Measurements from ENCODE around the gene LUC7L. TPM values are rescaled to one million over a fixed set of nuclear protein-coding genes. Genes with fewer than 3 reads are reported as not detected.
"Not testable (repeated sequence)": the region's sequence is repeated elsewhere in the genome, so short reads cannot be mapped to it uniquely, and the experiment has no call there.

LUC7L gene
- total RNA-seq, 1 experiment from 2014 or later = 47.1 TPM

DNA sequence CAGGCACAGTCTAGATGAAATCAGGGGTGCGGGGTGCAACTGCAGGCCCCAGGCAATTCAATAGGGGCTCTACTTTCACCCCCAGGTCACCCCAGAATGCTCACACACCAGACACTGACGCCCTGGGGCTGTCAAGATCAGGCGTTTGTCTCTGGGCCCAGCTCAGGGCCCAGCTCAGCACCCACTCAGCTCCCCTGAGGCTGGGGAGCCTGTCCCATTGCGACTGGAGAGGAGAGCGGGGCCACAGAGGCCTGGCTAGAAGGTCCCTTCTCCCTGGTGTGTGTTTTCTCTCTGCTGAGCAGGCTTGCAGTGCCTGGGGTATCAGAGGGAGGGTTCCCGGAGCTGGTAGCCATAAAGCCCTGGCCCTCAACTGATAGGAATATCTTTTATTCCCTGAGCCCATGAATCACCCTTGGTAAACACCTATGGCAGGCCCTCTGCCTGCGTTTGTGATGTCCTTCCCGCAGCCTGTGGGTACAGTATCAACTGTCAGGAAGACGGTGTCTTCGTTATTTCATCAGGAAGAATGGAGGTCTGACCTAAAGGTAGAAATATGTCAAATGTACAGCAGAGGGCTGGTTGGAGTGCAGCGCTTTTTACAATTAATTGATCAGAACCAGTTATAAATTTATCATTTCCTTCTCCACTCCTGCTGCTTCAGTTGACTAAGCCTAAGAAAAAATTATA is 51.1 kb downstream of the LUC7L start:
- no peak overlapping the region for H3K27ac ChIP-seq
- H3K9me3 ChIP-seq (replicated peaks) = peaks cover 4% of the 10 kb centered on the region; the same call in 1 of the 2 replicates
- no peak overlapping the region for H3K4me3 ChIP-seq
- H3K27me3 ChIP-seq (replicated peaks) = peaks cover 60% of the 10 kb centered on the region
- no peak for DNase-seq (ENCODE audit: low read depth in 1 of 2, low spot score in 2 of 2)
- no peaks in the 10 kb centered on the region for H3K36me3 ChIP-seq
- peaks cover 20% of the 10 kb centered on the region for H3K4me1 ChIP-seq (replicated peaks)

DNA sequence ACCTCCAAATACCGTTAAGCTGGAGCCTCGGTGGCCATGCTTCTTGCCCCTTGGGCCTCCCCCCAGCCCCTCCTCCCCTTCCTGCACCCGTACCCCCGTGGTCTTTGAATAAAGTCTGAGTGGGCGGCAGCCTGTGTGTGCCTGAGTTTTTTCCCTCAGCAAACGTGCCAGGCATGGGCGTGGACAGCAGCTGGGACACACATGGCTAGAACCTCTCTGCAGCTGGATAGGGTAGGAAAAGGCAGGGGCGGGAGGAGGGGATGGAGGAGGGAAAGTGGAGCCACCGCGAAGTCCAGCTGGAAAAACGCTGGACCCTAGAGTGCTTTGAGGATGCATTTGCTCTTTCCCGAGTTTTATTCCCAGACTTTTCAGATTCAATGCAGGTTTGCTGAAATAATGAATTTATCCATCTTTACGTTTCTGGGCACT is 51.8 kb downstream of the LUC7L start:
- Histone ChIP-seq H3K27me3 (replicated peaks) (peaks cover 60% of the 10 kb centered on the region), H3K4me1 (replicated peaks) (peaks cover 20% of the 10 kb centered on the region), H3K4me3 (no peak overlapping the region), H3K36me3 (no peaks in the 10 kb centered on the region), H3K27ac (no peak overlapping the region), H3K9me3 (replicated peaks) (peaks cover 4% of the 10 kb centered on the region; the same call in 1 of the 2 replicates)
- no peak for DNase-seq (ENCODE audit: low read depth in 1 of 2, low spot score in 2 of 2)

DNA sequence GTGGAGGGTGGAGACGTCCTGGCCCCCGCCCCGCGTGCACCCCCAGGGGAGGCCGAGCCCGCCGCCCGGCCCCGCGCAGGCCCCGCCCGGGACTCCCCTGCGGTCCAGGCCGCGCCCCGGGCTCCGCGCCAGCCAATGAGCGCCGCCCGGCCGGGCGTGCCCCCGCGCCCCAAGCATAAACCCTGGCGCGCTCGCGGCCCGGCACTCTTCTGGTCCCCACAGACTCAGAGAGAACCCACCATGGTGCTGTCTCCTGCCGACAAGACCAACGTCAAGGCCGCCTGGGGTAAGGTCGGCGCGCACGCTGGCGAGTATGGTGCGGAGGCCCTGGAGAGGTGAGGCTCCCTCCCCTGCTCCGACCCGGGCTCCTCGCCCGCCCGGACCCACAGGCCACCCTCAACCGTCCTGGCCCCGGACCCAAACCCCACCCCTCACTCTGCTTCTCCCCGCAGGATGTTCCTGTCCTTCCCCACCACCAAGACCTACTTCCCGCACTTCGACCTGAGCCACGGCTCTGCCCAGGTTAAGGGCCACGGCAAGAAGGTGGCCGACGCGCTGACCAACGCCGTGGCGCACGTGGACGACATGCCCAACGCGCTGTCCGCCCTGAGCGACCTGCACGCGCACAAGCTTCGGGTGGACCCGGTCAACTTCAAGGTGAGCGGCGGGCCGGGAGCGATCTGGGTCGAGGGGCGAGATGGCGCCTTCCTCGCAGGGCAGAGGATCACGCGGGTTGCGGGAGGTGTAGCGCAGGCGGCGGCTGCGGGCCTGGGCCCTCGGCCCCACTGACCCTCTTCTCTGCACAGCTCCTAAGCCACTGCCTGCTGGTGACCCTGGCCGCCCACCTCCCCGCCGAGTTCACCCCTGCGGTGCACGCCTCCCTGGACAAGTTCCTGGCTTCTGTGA is 52.5 kb downstream of the LUC7L start, which contains the start of gene HBA1:
Gene HBA1 (plus strand): TSS at position 204 of the 906 bp plus-strand sequence. CDS start 37 bp downstream, at position 241.
- H3K27me3 ChIP-seq (replicated peaks) = peaks cover 60% of the 10 kb centered on the region
- H3K27ac ChIP-seq; H3K36me3 ChIP-seq; H3K4me3 ChIP-seq; H3K9me3 ChIP-seq (replicated peaks); DNase-seq (ENCODE audit: low read depth in 1 of 2, low spot score in 2 of 2): not testable (repeated sequence)
- peaks cover 19% of the 10 kb centered on the region for H3K4me1 ChIP-seq (replicated peaks)

DNA sequence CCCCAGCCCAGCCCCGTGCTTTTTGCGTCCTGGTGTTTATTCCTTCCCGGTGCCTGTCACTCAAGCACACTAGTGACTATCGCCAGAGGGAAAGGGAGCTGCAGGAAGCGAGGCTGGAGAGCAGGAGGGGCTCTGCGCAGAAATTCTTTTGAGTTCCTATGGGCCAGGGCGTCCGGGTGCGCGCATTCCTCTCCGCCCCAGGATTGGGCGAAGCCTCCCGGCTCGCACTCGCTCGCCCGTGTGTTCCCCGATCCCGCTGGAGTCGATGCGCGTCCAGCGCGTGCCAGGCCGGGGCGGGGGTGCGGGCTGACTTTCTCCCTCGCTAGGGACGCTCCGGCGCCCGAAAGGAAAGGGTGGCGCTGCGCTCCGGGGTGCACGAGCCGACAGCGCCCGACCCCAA is 53.2 kb downstream of the LUC7L start:
- not testable (repeated sequence) for H3K27ac ChIP-seq; H3K9me3 ChIP-seq (replicated peaks); H3K4me3 ChIP-seq; H3K36me3 ChIP-seq; DNase-seq (ENCODE audit: low read depth in 1 of 2, low spot score in 2 of 2)
- peaks cover 60% of the 10 kb centered on the region for H3K27me3 ChIP-seq (replicated peaks)
- peaks cover 12% of the 10 kb centered on the region for H3K4me1 ChIP-seq (replicated peaks)

DNA sequence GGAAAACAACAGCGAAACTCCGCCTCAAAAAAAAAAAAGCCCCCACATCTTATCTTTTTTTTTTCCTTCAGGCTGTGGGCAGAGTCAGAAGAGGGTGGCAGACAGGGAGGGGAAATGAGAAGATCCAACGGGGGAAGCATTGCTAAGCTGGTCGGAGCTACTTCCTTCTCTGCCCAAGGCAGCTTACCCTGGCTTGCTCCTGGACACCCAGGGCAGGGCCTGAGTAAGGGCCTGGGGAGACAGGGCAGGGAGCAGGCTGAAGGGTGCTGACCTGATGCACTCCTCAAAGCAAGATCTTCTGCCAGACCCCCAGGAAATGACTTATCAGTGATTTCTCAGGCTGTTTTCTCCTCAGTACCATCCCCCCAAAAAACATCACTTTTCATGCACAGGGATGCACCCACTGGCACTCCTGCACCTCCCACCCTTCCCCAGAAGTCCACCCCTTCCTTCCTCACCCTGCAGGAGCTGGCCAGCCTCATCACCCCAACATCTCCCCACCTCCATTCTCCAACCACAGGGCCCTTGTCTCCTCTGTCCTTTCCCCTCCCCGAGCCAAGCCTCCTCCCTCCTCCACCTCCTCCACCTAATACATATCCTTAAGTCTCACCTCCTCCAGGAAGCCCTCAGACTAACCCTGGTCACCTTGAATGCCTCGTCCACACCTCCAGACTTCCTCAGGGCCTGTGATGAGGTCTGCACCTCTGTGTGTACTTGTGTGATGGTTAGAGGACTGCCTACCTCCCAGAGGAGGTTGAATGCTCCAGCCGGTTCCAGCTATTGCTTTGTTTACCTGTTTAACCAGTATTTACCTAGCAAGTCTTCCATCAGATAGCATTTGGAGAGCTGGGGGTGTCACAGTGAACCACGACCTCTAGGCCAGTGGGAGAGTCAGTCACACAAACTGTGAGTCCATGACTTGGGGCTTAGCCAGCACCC is 54.0 kb downstream of the LUC7L start:
- Histone ChIP-seq H3K27ac (no peak overlapping the region), H3K36me3 (no peaks in the 10 kb centered on the region), H3K4me3 (no peak overlapping the region), H3K9me3 (replicated peaks) (no peaks in the 10 kb centered on the region), H3K4me1 (replicated peaks) (peaks cover 5% of the 10 kb centered on the region), H3K27me3 (replicated peaks) (peaks cover 58% of the 10 kb centered on the region)
- no peak for DNase-seq (ENCODE audit: low read depth in 1 of 2, low spot score in 2 of 2)

DNA sequence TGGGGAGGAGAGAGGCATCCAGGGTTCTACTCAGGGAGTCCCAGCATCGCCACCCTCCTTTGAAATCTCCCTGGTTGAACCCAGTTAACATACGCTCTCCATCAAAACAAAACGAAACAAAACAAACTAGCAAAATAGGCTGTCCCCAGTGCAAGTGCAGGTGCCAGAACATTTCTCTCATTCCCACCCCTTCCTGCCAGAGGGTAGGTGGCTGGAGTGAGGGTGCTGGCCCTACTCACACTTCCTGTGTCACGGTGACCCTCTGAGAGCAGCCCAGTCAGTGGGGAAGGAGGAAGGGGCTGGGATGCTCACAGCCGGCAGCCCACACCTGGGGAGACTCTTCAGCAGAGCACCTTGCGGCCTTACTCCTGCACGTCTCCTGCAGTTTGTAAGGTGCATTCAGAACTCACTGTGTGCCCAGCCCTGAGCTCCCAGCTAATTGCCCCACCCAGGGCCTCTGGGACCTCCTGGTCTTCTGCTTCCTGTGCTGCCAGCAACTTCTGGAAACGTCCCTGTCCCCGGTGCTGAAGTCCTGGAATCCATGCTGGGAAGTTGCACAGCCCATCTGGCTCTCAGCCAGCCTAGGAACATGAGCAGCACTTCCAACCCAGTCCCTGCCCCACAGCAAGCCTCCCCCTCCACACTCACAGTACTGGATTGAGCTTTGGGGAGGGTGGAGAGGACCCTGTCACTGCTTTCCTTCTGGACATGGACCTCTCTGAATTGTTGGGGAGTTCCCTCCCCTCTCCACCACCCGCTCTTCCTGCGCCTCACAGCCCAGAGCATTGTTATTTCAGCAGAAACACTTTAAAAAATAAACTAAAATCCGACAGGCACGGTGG is 55.1 kb downstream of the LUC7L start:
- H3K4me3 ChIP-seq; H3K4me1 ChIP-seq (replicated peaks); H3K27ac ChIP-seq; H3K9me3 ChIP-seq (replicated peaks); H3K36me3 ChIP-seq; DNase-seq (ENCODE audit: low read depth in 1 of 2, low spot score in 2 of 2): not testable (repeated sequence)
- H3K27me3 ChIP-seq (replicated peaks) = peaks cover 50% of the 10 kb centered on the region

DNA sequence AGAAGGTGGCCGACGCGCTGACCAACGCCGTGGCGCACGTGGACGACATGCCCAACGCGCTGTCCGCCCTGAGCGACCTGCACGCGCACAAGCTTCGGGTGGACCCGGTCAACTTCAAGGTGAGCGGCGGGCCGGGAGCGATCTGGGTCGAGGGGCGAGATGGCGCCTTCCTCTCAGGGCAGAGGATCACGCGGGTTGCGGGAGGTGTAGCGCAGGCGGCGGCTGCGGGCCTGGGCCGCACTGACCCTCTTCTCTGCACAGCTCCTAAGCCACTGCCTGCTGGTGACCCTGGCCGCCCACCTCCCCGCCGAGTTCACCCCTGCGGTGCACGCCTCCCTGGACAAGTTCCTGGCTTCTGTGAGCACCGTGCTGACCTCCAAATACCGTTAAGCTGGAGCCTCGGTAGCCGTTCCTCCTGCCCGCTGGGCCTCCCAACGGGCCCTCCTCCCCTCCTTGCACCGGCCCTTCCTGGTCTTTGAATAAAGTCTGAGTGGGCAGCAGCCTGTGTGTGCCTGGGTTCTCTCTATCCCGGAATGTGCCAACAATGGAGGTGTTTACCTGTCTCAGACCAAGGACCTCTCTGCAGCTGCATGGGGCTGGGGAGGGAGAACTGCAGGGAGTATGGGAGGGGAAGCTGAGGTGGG is 55.9 kb downstream of the LUC7L start:
- H3K27me3 ChIP-seq (replicated peaks) = peaks cover 49% of the 10 kb centered on the region
- not testable (repeated sequence) for H3K27ac ChIP-seq

DNA sequence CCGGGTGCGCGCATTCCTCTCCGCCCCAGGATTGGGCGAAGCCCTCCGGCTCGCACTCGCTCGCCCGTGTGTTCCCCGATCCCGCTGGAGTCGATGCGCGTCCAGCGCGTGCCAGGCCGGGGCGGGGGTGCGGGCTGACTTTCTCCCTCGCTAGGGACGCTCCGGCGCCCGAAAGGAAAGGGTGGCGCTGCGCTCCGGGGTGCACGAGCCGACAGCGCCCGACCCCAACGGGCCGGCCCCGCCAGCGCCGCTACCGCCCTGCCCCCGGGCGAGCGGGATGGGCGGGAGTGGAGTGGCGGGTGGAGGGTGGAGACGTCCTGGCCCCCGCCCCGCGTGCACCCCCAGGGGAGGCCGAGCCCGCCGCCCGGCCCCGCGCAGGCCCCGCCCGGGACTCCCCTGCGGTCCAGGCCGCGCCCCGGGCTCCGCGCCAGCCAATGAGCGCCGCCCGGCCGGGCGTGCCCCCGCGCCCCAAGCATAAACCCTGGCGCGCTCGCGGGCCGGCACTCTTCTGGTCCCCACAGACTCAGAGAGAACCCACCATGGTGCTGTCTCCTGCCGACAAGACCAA is 56.8 kb downstream of the LUC7L start, which contains the start of gene HBA2:
Gene HBA2 (plus strand): TSS at position 503 of the 568 bp plus-strand sequence. CDS start 37 bp downstream, at position 540.
- H3K36me3 ChIP-seq; H3K4me1 ChIP-seq (replicated peaks); H3K9me3 ChIP-seq (replicated peaks); DNase-seq (ENCODE audit: low read depth in 1 of 2, low spot score in 2 of 2); H3K27ac ChIP-seq; H3K4me3 ChIP-seq: not testable (repeated sequence)
- H3K27me3 ChIP-seq (replicated peaks) = peaks cover 49% of the 10 kb centered on the region

More for the DNA sequence above, 55.9 kb downstream of the LUC7L start:
- H3K4me3 ChIP-seq; H3K36me3 ChIP-seq; H3K9me3 ChIP-seq (replicated peaks); H3K4me1 ChIP-seq (replicated peaks); DNase-seq (ENCODE audit: low read depth in 1 of 2, low spot score in 2 of 2): not testable (repeated sequence)

DNA sequence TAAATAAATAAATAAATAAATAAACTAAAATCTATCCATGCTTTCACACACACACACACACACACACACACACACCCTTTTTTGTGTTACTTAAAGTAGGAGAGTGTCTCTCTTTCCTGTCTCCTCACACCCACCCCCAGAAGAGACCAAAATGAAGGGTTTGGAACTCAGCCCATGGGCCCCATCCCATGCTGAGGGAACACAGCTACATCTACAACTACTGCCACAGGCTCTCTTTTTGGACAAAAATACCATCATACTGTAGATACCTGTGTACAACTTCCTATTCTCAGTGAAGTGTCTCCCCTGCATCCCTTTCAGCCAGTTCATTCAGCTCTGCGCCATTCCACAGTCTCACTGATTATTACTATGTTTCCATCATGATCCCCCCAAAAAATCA is 58.5 kb downstream of the LUC7L start:
- Histone ChIP-seq H3K27ac (no peak overlapping the region), H3K36me3 (no peaks in the 10 kb centered on the region), H3K27me3 (replicated peaks) (peaks cover 61% of the 10 kb centered on the region), H3K4me1 (replicated peaks) (no peaks in the 10 kb centered on the region; the same call in 1 of the 2 replicates), H3K9me3 (replicated peaks) (no peaks in the 10 kb centered on the region), H3K4me3 (no peak overlapping the region)
- no peak for DNase-seq (ENCODE audit: low read depth in 1 of 2, low spot score in 2 of 2)

DNA sequence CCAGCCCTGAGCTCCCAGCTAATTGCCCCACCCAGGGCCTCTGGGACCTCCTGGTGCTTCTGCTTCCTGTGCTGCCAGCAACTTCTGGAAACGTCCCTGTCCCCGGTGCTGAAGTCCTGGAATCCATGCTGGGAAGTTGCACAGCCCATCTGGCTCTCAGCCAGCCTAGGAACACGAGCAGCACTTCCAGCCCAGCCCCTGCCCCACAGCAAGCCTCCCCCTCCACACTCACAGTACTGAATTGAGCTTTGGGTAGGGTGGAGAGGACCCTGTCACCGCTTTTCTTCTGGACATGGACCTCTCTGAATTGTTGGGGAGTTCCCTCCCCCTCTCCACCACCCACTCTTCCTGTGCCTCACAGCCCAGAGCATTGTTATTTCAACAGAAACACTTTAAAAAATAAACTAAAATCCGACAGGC is 59.2 kb downstream of the LUC7L start:
- not testable (repeated sequence) for H3K9me3 ChIP-seq (replicated peaks); H3K4me1 ChIP-seq (replicated peaks); DNase-seq (ENCODE audit: low read depth in 1 of 2, low spot score in 2 of 2); H3K4me3 ChIP-seq; H3K36me3 ChIP-seq; H3K27ac ChIP-seq
- H3K27me3 ChIP-seq (replicated peaks) = peaks cover 62% of the 10 kb centered on the region

DNA sequence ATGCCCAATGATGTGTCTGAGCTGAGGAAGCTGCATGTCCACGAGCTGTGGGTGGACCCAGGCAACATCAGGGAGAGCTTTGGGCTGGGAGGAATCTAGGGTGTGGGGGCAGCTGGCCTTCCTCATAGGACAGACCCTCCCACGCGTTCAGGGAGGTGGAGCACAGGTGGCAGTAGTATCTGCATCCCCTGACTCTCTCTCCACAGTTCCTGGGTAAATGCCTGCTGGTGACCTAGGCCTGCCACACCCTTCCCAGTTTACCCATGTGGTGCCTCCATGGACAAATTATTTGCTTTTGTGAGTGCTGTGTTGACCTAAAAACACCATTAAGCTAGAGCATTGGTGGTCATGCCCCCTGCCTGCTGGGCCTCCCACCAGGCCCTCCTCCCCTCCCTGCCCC is 60.2 kb downstream of the LUC7L start:
- no peaks in the 10 kb centered on the region for H3K36me3 ChIP-seq
- H3K27me3 ChIP-seq (replicated peaks) = peaks cover 59% of the 10 kb centered on the region
- H3K27ac ChIP-seq = no peak overlapping the region
- 0 out of 2 replicates have a peak, but pooled peaks cover 3% of the 10 kb centered on the region for H3K9me3 ChIP-seq (replicated peaks)
- DNase-seq (ENCODE audit: low read depth in 1 of 2, low spot score in 2 of 2) = no peak
- no peak overlapping the region for H3K4me3 ChIP-seq
- no peaks in the 10 kb centered on the region; the same call in 1 of the 2 replicates for H3K4me1 ChIP-seq (replicated peaks)

DNA sequence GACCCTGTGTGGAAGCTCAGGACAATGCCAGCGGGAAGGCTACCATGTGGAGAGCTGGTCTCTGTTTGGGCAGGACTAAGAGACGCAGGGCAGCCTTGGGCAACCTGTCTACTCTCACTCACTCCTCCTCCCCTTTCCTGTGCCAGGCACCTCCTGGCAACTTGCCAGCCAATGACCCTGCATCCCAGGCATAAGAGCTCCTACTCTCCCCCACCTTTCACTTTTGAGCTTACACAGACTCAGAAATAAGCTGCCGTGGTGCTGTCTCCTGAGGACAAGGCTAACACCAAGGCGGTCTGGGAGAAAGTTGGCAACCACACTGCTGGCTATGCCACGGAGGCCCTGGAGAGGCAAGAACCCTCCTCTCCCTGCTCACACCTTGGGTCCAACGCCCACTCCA is 60.8 kb downstream of the LUC7L start:
- Histone ChIP-seq H3K4me1 (replicated peaks) (no peaks in the 10 kb centered on the region; the same call in 1 of the 2 replicates), H3K36me3 (no peaks in the 10 kb centered on the region), H3K4me3 (no peak overlapping the region), H3K9me3 (replicated peaks) (0 out of 2 replicates have a peak, but pooled peaks cover 3% of the 10 kb centered on the region), H3K27me3 (replicated peaks) (peaks cover 57% of the 10 kb centered on the region), H3K27ac (no peak overlapping the region)
- DNase-seq (ENCODE audit: low read depth in 1 of 2, low spot score in 2 of 2) = no peak
